ENCODE measurements around the gene PRR36. TPM values are rescaled to one million over a fixed set of nuclear protein-coding genes. Genes with fewer than 3 reads are reported as not detected.

PRR36 gene
- total RNA-seq, 1 experiment from 2014 or later = 12.9 TPM

- Histone ChIP-seq H3K36me3 (ENCODE audit: low read depth) (no peaks in the 10 kb centered on the region), H2AFZ (no peak overlapping the region), H3K27me3 (ENCODE audit: insufficient read depth, low read depth) (no peaks in the 10 kb centered on the region), H3F3A (ENCODE audit: insufficient read depth, low read depth) (peaks cover 32% of the 10 kb centered on the region), H4K20me1 (ENCODE audit: insufficient read depth) (no peaks in the 10 kb centered on the region), H3K9me2 (ENCODE audit: insufficient read depth) (no peaks in the 10 kb centered on the region), H3K9me3 (ENCODE audit: insufficient read depth, low read depth) (no peaks in the 10 kb centered on the region), H3K4me3 (no peak overlapping the region), H3K79me2 (ENCODE audit: low read depth) (no peaks in the 10 kb centered on the region; the same call in 1 of the 2 replicates), H3K4me1 (replicated peaks; ENCODE audit: insufficient read depth) (peaks cover 5% of the 10 kb centered on the region; the same call in 1 of the 2 replicates), H3K4me2 (no peak overlapping the region), H3K27ac (no peak overlapping the region)
- intact Hi-C loops (cut with micrococcal nuclease; ENCODE audit: unreplicated experiment) = no loop called here
- DNase-seq = no peak
- ChIA-PET CTCF (no interaction called here), POLR2A (ENCODE audit: unreplicated experiment) (no interaction called here)
- no TSS peak for BruUV-seq (replicated peaks)
- TF ChIP-seq CTCF (conservative IDR thresholded peaks at IDR 0.05) (no peak), EZH2 (IDR thresholded peaks at IDR 0.05; ENCODE audit: low read depth) (no peak)
Observed at GRCh38 chr19:7845390-7846154, 28.6 kb downstream of the PRR36 start.

- TF ChIP-seq EZH2 (IDR thresholded peaks at IDR 0.05; ENCODE audit: low read depth) (no peak), CTCF (conservative IDR thresholded peaks at IDR 0.05) (no peak)
- no TSS peak for BruUV-seq (replicated peaks)
- ChIA-PET CTCF (no interaction called here), POLR2A (ENCODE audit: unreplicated experiment) (no interaction called here)
- Histone ChIP-seq H3K79me2 (ENCODE audit: low read depth) (no peaks in the 10 kb centered on the region; the same call in 1 of the 2 replicates), H4K20me1 (ENCODE audit: insufficient read depth) (no peaks in the 10 kb centered on the region), H3F3A (ENCODE audit: insufficient read depth, low read depth) (peaks cover 26% of the 10 kb centered on the region), H3K27me3 (ENCODE audit: insufficient read depth, low read depth) (no peaks in the 10 kb centered on the region), H2AFZ (no peak overlapping the region), H3K4me1 (replicated peaks; ENCODE audit: insufficient read depth) (no peaks in the 10 kb centered on the region), H3K27ac (no peak overlapping the region), H3K4me2 (no peak overlapping the region), H3K4me3 (no peak overlapping the region), H3K36me3 (ENCODE audit: low read depth) (no peaks in the 10 kb centered on the region), H3K9me3 (ENCODE audit: insufficient read depth, low read depth) (no peaks in the 10 kb centered on the region), H3K9me2 (ENCODE audit: insufficient read depth) (no peaks in the 10 kb centered on the region)
- no peak for DNase-seq
- intact Hi-C loops (cut with micrococcal nuclease; ENCODE audit: unreplicated experiment) = no loop called here
Observed at GRCh38 chr19:7844951-7845350, 29.2 kb downstream of the PRR36 start.

GRCh38 chr19:7844405-7844804, 29.8 kb downstream of the PRR36 start:
- intact Hi-C loops (cut with micrococcal nuclease; ENCODE audit: unreplicated experiment) = no loop called here
- POLR2A ChIA-PET (ENCODE audit: unreplicated experiment) = no interaction called here

More at GRCh38 chr19:7844405-7844804, 29.8 kb downstream of the PRR36 start:
- H3K4me2 ChIP-seq = no peak overlapping the region
- TF ChIP-seq CTCF (conservative IDR thresholded peaks at IDR 0.05) (no peak), EZH2 (IDR thresholded peaks at IDR 0.05; ENCODE audit: low read depth) (no peak)
- no peak for DNase-seq
- H3K9me2 ChIP-seq (ENCODE audit: insufficient read depth) = no peaks in the 10 kb centered on the region
- CTCF ChIA-PET = no interaction called here
- no peaks in the 10 kb centered on the region for H3K4me1 ChIP-seq (replicated peaks; ENCODE audit: insufficient read depth)
- no peak overlapping the region for H2AFZ ChIP-seq
- H3K27me3 ChIP-seq (ENCODE audit: insufficient read depth, low read depth) = no peaks in the 10 kb centered on the region
- H3K36me3 ChIP-seq (ENCODE audit: low read depth) = no peaks in the 10 kb centered on the region
- no TSS peak for BruUV-seq (replicated peaks)
- H3K4me3 ChIP-seq = no peak overlapping the region
- H3K9me3 ChIP-seq (ENCODE audit: insufficient read depth, low read depth) = no peaks in the 10 kb centered on the region
- peaks cover 21% of the 10 kb centered on the region for H3F3A ChIP-seq (ENCODE audit: insufficient read depth, low read depth)
- no peak overlapping the region for H3K27ac ChIP-seq
- H3K79me2 ChIP-seq (ENCODE audit: low read depth) = no peaks in the 10 kb centered on the region; the same call in 1 of the 2 replicates
- H4K20me1 ChIP-seq (ENCODE audit: insufficient read depth) = no peaks in the 10 kb centered on the region
